ENCODE measurements around the gene SRMS.
"Not testable (repeated sequence)": the region's sequence is repeated elsewhere in the genome, so short reads cannot be mapped to it uniquely, and the experiment has no call there.

SRMS gene

DNA sequence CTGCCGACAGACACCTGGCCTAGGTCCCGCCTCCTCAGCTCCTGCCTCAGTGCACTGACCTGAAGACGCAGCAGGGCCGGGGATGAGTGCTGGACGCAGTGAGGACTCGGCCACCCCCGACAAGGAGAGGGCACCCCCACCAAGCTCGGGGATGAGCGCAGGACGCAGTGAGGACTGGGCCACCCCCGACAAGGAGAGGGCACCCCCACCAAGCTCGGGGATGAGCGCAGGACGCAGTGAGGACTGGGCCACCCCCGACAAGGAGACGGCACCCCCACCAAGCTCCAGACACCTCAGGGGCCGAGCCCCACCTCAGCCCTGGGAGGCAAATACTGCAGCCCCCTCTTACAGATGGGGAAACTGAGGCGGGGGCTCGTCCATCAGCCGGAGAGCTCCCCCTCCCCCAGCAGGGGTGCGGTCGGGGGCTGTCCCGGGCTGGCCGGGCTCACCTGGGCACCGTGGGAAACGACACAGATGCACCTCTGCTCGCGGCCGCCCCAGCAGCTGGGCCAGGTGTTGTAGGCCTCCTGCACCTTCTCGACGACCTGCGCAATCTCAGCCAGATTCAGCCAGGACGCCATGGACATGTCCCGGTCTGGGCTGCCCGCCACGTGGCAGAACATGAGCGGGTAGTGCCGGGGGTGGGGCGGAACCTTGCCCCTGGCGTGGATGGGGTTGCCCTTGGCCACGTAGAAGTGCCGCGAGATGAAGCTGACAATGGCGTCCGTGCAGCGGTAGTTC lies 19.0 kb upstream of the SRMS start:
- no peak for DNase-seq (ENCODE audit: low read depth in 2 of 2)

DNA sequence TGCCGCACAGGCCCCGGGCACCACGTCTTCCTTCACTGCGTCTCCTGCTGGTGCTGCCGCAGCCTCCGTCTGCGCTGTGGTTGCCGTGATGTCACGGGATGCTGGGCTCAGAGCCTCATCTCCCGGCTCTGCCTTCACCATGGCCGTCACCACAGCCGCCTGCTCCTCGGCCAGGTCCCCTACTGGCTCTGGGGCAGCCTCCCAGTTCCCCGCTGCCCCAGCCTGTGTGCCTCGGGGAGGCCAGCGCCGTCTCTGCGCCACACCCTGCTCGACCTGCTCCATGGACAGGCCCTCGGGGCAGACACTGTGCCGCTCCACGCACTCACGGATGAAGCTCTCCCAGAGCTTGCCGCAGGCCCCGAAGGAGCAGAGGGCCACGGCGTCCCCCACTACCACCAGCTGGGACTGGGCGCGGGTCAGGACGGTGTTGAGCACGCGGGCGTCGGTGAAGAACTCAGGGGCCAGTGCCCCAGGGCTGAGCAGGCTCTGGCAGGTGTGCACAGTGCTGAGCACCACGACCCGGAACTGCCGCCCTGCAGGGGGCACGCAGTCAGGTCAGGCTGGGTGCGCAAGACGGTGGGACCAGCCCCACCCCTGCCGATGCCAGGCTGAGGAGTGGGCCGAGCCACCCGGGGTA lies 18.3 kb upstream of the SRMS start:
- DNase-seq (ENCODE audit: low read depth in 2 of 2) = no peak

DNA sequence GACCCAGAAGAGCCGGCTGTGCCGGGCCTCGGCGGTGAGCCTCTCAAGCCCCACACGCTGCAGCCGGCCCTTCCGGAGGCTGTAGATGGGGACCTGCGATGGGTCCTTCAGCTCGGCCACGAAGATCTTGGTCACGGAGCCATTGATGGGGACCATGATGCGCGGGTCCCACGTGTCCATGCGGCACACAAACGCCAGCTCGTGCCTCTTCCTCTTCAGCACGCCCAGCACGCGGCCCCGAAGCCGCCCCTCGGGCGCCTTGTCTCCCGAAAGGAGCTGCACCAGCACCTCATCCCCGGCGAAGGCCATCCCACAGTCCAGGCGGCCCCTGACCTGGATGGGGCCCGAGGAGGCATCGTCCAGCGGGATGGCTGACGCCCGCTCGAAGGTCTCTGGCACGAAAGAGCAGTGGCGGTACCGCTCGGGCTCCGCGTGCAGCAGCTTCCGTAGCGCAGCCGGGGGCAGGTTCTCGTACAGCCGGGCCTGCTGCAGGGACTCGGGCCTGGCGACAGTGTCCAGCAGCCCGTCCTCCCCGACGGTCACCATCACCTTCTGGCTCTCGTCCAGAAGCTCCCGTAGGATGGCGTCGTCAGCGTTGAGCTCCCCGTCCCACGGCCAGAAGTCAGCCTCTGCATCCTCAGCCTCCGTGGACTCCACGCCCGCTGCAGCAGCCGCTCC lies 17.6 kb upstream of the SRMS start:
- no peak for DNase-seq (ENCODE audit: low read depth in 2 of 2)

DNA sequence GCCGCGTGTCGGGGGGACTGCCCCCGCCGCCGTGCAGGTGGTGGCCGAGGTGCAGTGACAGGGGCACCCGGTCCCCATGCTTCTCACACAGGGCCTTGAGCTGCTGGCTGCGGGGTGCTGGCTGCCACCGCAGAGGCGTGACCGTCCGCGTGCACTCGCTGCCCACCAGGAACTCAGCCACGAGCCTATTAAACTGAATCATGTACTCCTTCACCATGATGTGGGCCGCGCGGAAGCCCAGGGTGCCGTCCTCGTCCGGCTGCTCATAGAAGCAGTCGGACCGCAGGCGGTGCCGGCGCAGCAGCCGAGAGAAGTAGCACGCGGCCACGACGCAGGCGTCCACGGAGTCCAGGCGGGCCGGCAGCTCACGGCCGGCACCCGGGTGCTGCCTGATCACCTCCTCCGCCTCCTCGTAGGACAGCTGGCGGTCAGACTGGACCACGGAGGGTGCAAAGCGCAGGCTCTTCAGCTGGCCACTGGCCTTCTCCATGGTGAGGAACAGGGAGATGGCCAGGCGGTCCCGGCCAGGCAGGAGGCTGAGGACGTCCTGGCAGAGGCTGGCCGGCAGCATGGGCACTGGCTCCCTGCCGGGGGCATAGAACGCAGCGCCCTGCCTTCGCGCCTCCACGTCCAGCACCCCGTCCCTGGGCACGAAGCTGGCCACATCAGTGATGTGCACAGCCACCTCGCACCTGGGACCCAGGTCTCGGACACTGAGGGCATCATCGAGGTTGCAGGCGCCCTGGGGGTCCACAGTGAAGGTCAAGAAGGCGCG lies 16.7 kb upstream of the SRMS start:
- DNase-seq (ENCODE audit: low read depth in 2 of 2) = no peak

DNA sequence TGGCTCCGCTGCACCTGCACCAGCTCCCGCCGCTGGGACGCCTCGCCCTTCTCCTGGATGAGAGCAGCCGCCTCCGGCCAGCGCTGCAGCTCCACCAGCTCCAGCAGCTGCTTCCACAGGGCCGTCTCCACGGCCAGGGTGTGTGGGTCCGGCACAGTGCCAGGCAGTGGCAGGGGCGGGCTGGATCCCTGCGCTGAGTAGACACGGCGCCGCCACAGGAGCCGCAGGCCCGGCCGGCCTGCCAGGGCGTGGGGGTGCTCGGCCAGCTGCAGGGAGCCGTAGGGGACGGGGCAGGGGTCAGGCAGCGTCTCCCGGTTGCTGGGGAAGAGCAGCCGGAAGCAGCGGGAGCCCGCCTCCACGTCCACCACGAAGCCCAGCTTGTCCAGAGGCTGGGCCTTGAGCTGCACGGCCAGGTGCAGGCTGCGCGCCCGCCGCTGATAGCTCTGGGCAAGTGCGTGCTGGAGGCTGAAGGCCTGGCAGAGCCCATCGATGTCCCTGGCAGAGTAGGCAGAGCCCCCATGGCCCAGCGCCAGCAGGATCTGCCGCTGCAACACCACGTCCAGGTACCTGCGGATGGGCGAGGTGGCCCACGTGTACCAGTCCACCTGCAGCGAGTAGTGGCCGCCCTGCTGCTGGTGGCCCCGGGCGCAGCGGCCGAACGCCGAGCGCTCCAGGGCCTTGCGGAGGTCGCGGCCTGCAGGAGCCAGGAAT lies 15.8 kb upstream of the SRMS start:
- no peak for DNase-seq (ENCODE audit: low read depth in 2 of 2)

DNA sequence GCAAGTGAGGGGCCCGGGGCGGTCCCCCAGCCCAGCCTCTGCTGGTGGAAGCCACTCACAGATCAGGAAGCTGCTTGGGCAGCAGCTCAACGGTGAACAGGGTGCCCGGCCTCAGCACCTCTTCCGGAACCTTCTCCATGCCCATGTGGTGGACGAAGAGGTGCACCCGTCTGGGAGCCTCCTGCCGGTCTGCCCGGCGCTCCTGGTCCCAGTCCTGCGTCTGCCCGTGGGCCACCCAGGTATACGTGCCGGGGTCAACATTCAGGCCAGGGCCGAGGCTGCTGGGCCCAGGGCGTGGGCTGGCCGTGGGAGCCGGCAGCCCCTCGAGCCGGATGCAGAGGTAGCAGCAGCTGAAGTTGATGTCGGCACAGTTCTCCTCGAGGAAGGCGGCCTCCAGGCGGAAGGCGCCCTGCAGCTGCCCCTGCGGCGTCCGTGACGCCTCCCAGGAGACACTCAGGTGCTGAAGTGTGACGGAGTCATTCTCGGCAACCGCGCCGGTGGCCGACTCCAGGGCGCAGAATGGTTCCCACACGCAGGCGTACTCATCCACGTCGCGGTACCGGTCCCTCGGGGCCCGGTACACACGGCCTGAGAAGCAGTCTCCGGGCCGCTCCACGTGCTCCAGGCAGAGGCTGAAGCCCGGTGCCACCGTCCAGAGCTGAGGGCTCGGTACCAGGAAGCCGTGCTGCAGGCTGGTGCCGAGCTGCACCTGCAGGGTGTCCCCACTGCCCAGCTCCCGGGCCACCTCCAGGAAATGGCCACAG lies 15.1 kb upstream of the SRMS start:
- no peak for DNase-seq (ENCODE audit: low read depth in 2 of 2)

DNA sequence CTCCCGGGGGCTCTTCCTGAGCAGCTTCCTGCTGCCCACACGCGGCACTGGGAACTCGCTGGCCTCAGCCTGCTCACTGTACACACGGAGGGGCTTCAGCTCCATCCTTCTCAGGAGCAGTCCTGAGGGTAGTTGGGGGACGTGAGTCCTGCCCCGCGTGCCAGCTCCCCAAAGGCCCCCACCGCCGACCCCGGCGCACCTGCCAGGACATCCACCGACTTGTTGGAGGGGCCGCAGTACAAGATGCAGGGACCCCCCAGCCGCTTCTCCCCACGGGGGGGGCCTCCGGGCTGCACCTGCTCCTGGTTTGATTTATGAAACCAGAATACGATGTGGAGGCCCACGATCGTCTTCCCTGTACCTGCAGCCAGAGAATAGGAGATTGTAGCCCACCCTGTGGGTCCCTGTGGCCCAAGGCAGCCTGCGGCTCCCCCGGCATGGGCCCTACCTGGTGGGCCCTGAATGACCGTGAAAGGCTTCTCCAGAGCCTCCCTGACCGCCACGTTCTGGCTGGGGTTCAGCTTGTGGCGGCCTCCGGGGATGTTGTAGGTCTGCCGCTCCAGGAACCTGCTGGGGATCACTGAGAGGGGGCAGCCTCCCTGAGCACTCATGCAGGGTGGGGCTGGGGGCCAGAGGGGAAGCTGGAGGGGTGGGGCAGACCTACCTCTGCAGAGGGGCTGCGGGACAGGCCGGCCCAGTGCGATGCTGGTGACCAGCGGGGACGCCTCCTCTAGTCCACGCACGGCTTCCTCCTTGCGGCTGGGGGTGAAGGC lies 14.3 kb upstream of the SRMS start:
- DNase-seq (ENCODE audit: low read depth in 2 of 2) = no peak

DNA sequence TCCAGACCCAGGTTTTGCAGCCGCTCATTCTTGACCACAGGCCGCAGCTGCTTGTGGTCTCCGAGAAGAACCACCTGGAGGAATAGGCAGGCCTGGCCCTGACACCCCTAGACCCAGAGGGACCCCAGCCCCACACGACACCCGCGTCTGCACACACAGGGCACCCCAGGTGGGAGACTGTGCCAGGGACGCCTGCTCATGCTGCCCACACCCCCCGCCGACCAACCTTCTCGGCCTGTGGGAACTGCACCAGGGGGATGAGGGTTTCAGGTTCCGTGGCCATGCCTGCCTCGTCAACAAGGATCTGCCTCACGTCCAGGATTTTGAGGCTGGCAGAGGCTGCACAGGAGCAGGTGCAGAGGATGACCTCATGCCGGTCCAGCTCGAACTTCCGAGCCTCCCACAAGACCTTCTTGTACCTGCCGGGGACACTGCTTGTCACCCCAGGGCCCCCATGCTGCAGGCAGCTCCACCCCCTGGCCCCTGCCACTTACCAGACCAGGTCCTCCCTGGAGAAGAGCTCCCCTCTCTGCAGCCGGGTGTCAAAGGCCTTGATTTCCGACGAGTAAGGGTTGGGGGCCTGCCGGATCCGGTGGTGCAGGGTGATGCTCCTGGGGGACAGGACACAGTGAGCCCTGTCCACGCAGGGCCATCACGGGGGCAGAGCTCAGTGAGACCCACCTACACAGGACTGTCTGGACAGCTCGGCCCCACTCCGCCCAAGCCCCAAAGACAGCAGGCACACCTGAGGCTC lies 13.5 kb upstream of the SRMS start:
- no peak for DNase-seq (ENCODE audit: low read depth in 2 of 2)

DNA sequence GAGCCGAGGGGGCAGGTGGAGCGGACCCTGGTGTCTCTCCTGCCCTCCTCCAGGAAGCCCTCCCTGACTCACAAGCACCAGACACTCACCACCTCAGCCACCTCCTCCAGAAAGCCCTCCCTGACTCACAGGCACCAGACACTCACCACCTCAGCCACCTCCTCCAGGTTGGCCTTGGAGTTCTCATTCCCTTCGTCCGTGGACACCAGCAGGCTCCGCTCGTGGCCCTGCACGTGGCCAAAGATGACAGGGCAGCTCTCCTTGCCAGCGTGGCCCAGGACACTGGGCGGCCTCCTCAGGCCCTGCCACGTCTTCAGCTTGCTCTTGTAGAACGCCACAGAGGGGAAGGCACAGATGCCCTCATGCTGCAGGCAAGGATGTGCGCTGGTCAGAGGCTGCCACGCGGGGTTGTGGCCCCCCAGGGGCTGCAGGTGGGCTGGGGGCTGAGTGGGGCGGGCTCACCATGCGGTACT lies 12.8 kb upstream of the SRMS start:
- DNase-seq (ENCODE audit: low read depth in 2 of 2) = no peak

DNA sequence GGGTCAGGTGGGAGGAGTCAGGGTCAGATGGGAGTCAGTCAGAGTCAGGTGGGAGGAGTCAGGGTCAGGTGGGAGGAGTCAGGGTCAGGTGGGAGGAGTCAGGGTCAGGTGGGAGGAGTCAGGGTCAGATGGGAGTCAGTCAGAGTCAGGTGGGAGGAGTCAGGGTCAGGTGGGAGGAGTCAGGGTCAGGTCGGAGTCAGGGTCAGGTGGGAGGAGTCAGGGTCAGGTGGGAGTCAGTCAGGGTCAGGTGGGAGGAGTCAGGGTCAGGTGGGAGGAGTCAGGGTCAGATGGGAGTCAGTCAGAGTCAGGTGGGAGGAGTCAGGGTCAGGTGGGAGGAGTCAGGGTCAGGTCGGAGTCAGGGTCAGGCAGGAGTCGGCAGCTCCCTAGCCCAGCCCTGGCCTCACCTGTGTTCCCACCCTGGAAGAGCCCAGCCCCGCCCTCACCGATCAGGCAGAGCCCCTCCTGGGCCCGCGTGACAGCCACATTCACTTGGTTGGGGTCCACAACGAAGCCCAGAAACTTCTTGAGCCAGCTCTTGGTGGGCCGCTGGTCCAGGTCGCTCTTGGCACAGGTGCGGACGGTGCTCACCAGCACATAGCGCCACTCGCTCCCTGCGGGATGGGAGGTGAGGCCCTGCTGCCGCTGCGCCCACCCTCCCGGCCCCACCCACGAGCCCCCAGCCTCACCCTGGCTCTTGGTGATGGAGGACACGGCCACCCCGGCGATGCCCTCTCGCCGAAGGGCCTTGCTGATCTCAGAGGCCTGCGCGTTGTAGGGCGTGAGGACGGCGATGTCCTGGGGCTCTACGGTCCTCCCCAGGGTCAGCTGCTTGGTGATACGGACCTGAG lies 12.2 kb upstream of the SRMS start:
- DNase-seq (ENCODE audit: low read depth in 2 of 2) = not testable (repeated sequence)

DNA sequence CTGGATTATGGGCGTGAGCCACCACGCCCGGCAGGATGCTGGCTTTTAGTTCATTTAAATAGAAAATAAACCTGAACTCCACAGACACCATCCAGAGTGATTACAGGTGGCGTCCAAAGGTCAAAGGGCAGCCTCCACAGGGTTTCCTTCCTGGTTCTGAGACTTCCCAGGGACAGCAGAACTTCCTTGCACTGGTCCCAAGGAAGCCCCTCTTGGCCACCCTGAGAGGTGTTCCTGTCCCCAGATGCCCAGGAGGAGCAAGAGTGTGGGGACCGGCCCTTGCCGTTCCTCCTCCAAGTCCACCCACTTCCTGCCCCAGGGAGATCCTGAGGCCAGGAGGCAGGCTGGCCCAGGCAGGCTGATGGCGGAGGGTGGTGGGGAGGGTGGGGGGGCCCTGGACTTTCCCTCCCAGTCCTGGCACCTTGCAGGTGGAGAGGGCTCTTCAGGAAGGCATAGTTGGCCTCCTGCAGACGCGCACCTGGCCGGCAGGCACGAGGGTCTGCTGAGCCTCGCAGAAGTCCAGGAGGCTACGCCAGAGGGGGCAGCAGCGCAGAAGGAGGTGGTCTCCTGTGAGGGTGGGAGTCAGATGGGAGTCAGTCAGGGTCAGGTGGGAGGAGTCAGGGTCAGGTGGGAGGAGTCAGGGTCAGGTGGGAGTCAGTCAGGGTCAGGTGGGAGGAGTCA lies 11.4 kb upstream of the SRMS start:
- DNase-seq (ENCODE audit: low read depth in 2 of 2) = no peak

DNA sequence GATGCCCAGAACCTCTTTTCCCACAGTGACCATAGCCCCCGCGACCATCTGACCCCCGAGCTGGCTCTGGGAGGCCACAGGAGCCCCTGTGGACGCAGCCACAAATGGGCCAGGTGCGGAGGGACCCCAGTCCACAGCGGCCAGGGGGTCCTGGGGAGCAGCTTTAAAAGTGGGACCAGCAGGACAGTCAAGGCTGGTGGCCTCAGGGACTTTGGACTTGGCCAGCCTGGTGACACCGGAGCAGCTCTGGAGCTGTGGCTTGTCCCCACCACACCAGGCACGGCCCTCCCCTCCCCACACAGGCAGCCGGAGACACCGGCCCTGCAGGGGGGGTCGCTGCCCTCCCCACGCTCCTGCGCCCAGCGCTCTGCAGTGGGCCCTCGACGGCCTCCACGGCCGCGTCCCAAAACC lies 9.9 kb upstream of the SRMS start:
- no peak for DNase-seq (ENCODE audit: low read depth in 2 of 2)

DNA sequence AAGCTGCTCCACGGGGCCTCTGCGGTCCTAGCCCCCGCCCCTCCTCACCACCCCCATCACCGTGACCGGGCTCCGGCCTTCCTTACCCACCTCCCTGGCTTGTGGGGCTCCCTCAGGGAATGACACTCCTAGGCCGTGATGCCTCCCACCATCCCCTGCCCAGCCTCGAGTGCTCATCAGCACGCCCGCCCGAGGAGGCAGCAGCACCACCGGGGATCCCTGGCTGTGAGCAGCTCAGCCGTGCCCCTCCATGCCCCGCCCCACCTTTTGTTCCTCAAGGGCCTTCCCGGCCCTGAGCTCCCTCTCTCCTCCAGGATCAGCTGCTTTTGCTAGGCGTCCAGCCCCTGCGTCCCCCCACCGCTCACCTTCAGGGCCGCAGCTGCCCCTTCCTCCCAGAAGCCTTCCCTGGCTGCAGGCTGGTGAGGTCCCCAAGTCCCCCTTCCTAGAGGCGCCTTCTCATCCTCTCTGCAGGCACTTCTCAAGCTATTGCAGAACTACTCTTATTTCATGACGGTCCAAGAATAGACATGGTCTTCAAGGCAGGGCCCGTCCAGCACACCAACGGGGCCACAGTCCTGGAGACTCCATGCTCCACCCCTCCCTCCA lies 9.4 kb upstream of the SRMS start:
- no peak for DNase-seq (ENCODE audit: low read depth in 2 of 2)

DNA sequence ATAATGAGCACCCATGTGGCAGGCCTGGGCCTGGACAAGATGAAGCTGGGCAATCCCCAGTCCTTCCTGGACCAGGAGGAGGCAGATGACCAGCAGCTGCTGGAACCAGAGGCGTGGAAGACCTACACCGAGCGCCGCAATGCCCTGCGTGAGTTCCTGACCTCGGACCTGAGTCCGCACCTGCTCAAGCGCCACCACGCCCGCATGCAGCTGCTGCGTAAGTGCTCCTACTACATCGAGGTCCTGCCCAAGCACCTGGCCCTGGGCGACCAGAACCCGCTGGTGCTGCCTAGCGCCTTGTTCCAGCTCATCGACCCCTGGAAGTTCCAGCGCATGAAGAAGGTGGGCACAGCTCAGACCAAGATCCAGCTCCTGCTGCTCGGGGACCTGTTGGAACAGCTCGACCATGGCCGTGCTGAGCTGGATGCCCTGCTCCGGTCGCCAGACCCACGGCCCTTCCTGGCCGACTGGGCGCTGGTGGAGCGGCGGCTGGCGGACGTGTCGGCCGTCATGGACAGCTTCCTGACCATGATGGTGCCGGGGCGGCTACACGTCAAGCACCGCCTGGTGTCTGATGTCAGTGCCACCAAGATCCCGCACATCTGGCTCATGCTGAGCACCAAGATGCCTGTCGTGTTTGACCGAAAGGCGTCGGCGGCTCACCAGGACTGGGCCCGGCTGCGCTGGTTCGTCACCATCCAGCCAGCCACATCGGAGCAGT lies 8.3 kb upstream of the SRMS start:
- DNase-seq (ENCODE audit: low read depth in 2 of 2) = no peak

DNA sequence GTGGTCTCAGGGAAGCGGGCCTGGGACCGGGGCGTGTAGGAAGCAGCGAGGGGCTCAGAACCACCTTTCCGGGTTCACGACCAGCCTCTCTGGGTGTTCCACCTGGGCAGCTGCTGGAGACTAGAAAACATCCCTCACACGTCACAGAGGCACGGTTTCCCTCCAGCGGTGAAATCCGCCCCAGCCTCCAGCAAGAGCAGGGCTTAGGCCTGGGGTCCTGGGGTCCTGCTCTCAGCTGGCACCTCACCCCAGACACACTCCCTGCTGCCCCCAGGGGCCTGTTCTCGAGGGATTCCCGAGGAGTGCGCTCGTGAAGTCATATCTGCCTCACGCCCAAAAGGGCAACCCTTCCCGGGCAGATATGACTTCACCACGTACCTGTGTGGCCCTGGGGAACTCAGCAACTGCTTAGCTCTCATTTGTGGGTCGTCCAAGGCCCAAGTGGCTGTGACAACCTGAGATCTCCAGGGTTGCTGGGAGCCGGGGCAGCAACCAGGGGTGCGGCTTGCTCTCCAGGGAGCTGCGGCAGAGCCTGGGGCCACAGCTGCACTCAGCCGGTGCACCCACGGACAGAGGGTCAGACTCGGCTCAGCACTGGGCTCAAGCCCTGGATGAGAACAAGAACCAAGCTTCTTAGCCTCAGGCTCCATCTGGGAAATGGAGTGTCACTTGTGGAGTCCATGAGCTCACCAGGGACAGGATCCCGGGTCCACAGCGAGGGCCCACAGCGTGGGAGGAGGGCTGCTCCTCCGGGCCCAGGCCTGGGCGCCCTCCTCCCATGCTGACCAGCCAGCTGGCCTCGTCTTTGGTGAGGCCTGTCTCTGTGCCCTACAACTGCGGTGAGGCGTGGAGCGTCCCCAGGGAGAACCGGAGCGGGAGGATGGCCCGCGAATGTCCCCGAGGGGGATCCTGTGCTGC lies 7.1 kb upstream of the SRMS start:
- no peak for DNase-seq (ENCODE audit: low read depth in 2 of 2)

DNA sequence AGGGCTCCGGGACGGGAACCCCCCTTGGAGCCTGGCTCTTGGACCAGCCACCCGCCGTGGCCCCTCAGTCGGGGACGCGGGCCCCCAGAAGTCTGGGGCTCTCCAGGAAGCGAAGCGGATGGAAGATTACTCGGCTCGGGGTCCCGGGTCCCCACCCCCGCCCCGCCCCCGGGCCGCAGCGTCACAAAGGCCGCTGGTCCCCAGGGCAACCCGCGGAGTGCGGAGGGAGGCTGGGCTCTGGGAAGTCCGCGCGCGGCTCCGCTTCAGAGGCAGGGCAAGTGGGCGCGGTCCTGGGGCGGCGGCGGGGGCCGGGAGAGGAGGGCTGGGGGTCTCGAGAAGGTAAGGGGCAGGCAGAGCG lies 6.4 kb upstream of the SRMS start, which contains the start of gene FNDC11:
TSS of gene FNDC11 (plus strand) at position 227 of the 358 bp plus-strand sequence. CDS start 1,505 bp downstream, outside the sequence.
- peak; percentile 32 to 36 for DNase-seq (ENCODE audit: low read depth in 2 of 2)
